K562 (cell line): Measurements from ENCODE around the gene CTF1. TPM values are rescaled to one million over a fixed set of nuclear protein-coding genes. Genes with fewer than 3 reads are reported as not detected.

Experiments
- C11orf30 ChIP-seq: fragments of 450-650 bp; IDR thresholded peaks from 2 replicates; pipeline ENCODE4 v1.6.1; 2016; ENCODE audit warnings: low read depth, mild to moderate bottlenecking
- CREM ChIP-seq: IDR thresholded peaks from 2 replicates; pipeline ENCODE4 v1.6.1; 2014; ENCODE audit warnings: antibody characterized with exemption, low read depth
- EGR1 ChIP-seq: fragments of 450-650 bp; conservative IDR thresholded peaks from 2 replicates; pipeline ENCODE4 v1.6.1; 2017; ENCODE audit warnings: mild to moderate bottlenecking
- EP400 ChIP-seq: fragments of 450-650 bp; IDR thresholded peaks from 2 replicates; pipeline ENCODE4 v1.6.1; 2017; ENCODE audit warnings: antibody characterized with exemption, mild to moderate bottlenecking, moderate library complexity
- HNRNPUL1 ChIP-seq: fragments of 200-400 bp; formaldehyde crosslinking; IDR thresholded peaks from 2 replicates; pipeline ENCODE4 v1.6.1; 2017; ENCODE audit warnings: low read length
- KAT7 ChIP-seq: sonication (generic); formaldehyde crosslinking; IDR thresholded peaks from 2 replicates; pipeline ENCODE4 v1.8.0; 2022; ENCODE audit warnings: missing genetic modification reagents, mild to moderate bottlenecking, borderline replicate concordance
- PHF8 ChIP-seq: fragments of 200-600 bp; sonication (generic); IDR thresholded peaks from 2 replicates; pipeline ENCODE4 v1.6.1; 2012; ENCODE audit warnings: mixed run types, mild to moderate bottlenecking, inconsistent platforms, low read length, moderate library complexity, borderline replicate concordance
- POLR2A ChIP-seq: fragments of 450-650 bp; conservative IDR thresholded peaks from 2 replicates; pipeline ENCODE4 v1.6.1; 2016
- RAD21 ChIP-seq, 2 experiments: fragments of 250-450 bp in 1 of 2; fragments of 450-650 bp in 1 of 2; sonication (Bioruptor Pico) in 1 of 2; formaldehyde crosslinking in 1 of 2; IDR thresholded peaks in 1 of 2; conservative IDR thresholded peaks in 1 of 2; 2 replicates each; pipeline versions ENCODE4 v1.4.0 to v1.8.0; 2020 to 2022; ENCODE audit warnings: mild to moderate bottlenecking in 2 of 2, moderate library complexity in 1 of 2
- SMAD3 ChIP-seq: fragments of 450-650 bp; formaldehyde crosslinking; conservative IDR thresholded peaks from 2 replicates; pipeline ENCODE4 v1.4.0; 2020; ENCODE audit warnings: mild to moderate bottlenecking
- ZNF717 ChIP-seq: fragments of 250-450 bp; sonication (Bioruptor Pico); IDR thresholded peaks from 2 replicates; pipeline ENCODE4 v1.5.0; 2021
- ZNF764 ChIP-seq: fragments of 250-450 bp; sonication (Bioruptor Pico); IDR thresholded peaks from 2 replicates; pipeline ENCODE4 v1.4.0; 2020; ENCODE audit warnings: low read depth, mild to moderate bottlenecking, moderate library complexity
- polyA plus RNA-seq, 8 experiments: library from polyadenylated mRNA; depleted of rRNA in 4 of 8; stranded (reverse) in 5 of 8; unstranded in 3 of 8; fragments of >200 nt; fragmentation: Nextera tagmentation in 2 of 8; fragmentation: Illumina TruSeq in 1 of 8; extraction: Ambion mirVana in 2 of 8; extraction: Trizol in 1 of 8; gene quantifications; 2 replicates each; pipeline versions ENCODE4 v1.2.1 to v1.2.3, GENCODE V29; 2011 to 2014; ENCODE audit warnings: inconsistent platforms in 1 of 8, missing spikeins in 1 of 8
- total RNA-seq, 7 experiments: library from RNA; depleted of rRNA in 6 of 7; stranded (reverse); fragments of >200 nt in 6 of 7; fragmentation: Illumina TruSeq in 2 of 7; extraction: Trizol in 2 of 7; gene quantifications; 2 replicates each; pipeline versions ENCODE4 v1.2.1 to v1.2.3, GENCODE V29; 2011 to 2021; ENCODE audit warnings: low replicate concordance in 1 of 7
- TF ChIP-seq, protein P1 (sequence below): sonication (generic); formaldehyde crosslinking; IDR thresholded peaks from 2 replicates; pipeline ENCODE4 v1.8.1; 2023; ENCODE audit warnings: missing genetic modification reagents, mild to moderate bottlenecking, borderline replicate concordance
- TF ChIP-seq, protein P2 (sequence below): fragments of 450-650 bp; formaldehyde crosslinking; IDR thresholded peaks from 2 replicates; pipeline ENCODE4 v1.4.0; 2020; ENCODE audit warnings: mild to moderate bottlenecking, moderate library complexity
- TF ChIP-seq, protein P3 (sequence below): fragments of 450-650 bp; conservative IDR thresholded peaks from 2 replicates; pipeline ENCODE4 v1.6.1; 2016; ENCODE audit warnings: missing genetic modification characterization, low read depth, mild to moderate bottlenecking, control low read depth, missing compliant biosample characterization

The CTF1 gene
- total and polyA plus RNA-seq, 9 of the 15 experiments (the other 6 are each of a cell fraction or from before 2014, with no cell fraction given), result 0.24 to 2.5 (median 0.44) TPM

DNA sequence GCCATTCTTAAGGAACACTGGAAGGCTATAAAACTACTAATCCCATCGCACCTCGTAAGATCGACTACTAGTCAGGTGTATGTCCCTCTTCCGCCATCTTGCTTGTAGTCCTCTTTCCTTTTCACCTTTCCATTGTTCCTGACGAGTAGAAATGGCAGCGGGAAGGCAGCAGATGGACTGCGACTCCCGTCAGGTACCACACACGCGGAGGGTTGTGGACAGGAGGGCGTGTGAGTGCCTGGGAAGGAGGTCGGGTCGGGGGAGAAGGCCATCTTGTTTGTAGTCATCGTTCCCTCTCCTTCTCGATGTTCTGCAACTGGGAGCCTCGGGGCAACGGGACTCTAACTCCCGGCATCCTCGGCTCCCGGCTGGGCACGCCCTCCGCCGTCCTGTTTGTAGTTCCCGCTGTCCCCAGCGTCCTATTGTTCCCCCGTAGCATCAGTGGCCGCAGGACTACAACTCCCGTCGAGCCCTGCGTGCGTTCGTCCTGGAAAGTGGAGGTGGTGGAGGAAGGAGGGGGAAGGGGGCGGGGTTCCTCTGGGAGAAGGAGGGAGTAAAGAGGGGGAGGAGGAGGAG lies 26.6 kb downstream of the CTF1 start (continued):
- TF ChIP-seq, protein P1, sequence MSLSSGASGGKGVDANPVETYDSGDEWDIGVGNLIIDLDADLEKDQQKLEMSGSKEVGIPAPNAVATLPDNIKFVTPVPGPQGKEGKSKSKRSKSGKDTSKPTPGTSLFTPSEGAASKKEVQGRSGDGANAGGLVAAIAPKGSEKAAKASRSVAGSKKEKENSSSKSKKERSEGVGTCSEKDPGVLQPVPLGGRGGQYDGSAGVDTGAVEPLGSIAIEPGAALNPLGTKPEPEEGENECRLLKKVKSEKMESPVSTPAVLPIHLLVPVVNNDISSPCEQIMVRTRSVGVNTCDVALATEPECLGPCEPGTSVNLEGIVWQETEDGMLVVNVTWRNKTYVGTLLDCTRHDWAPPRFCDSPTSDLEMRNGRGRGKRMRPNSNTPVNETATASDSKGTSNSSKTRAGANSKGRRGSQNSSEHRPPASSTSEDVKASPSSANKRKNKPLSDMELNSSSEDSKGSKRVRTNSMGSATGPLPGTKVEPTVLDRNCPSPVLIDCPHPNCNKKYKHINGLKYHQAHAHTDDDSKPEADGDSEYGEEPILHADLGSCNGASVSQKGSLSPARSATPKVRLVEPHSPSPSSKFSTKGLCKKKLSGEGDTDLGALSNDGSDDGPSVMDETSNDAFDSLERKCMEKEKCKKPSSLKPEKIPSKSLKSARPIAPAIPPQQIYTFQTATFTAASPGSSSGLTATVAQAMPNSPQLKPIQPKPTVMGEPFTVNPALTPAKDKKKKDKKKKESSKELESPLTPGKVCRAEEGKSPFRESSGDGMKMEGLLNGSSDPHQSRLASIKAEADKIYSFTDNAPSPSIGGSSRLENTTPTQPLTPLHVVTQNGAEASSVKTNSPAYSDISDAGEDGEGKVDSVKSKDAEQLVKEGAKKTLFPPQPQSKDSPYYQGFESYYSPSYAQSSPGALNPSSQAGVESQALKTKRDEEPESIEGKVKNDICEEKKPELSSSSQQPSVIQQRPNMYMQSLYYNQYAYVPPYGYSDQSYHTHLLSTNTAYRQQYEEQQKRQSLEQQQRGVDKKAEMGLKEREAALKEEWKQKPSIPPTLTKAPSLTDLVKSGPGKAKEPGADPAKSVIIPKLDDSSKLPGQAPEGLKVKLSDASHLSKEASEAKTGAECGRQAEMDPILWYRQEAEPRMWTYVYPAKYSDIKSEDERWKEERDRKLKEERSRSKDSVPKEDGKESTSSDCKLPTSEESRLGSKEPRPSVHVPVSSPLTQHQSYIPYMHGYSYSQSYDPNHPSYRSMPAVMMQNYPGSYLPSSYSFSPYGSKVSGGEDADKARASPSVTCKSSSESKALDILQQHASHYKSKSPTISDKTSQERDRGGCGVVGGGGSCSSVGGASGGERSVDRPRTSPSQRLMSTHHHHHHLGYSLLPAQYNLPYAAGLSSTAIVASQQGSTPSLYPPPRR (CRISPR knock-in tag), result 0 out of 2 replicates have a peak, but pooled peaks have one; percentile 58
- no peak for TF ChIP-seq HNRNPUL1
- TF ChIP-seq C11orf30, result no peak; the same call in none of the 2 replicates
- no peak for TF ChIP-seq RAD21 (CRISPR knock-in tag; conservative IDR thresholded peaks at IDR 0.05 in 1 of 2, IDR thresholded peaks at IDR 0.05 in 1 of 2)
- TF ChIP-seq CREM, result peak; percentile 95
- no peak for TF ChIP-seq ZNF764 (CRISPR knock-in tag)
- no peak for TF ChIP-seq ZNF717 (CRISPR knock-in tag)
- TF ChIP-seq, protein P2, sequence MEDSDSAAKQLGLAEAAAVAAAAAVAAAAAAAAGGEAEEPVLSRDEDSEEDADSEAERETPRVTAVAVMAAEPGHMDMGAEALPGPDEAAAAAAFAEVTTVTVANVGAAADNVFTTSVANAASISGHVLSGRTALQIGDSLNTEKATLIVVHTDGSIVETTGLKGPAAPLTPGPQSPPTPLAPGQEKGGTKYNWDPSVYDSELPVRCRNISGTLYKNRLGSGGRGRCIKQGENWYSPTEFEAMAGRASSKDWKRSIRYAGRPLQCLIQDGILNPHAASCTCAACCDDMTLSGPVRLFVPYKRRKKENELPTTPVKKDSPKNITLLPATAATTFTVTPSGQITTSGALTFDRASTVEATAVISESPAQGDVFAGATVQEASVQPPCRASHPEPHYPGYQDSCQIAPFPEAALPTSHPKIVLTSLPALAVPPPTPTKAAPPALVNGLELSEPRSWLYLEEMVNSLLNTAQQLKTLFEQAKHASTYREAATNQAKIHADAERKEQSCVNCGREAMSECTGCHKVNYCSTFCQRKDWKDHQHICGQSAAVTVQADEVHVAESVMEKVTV, result no peak
- 0 out of 2 replicates have a peak, but pooled peaks have one; percentile 58 for TF ChIP-seq SMAD3 (CRISPR knock-in tag)
- peak; percentile 69; the same call in 1 of the 2 replicates for TF ChIP-seq PHF8
- TF ChIP-seq, protein P3, sequence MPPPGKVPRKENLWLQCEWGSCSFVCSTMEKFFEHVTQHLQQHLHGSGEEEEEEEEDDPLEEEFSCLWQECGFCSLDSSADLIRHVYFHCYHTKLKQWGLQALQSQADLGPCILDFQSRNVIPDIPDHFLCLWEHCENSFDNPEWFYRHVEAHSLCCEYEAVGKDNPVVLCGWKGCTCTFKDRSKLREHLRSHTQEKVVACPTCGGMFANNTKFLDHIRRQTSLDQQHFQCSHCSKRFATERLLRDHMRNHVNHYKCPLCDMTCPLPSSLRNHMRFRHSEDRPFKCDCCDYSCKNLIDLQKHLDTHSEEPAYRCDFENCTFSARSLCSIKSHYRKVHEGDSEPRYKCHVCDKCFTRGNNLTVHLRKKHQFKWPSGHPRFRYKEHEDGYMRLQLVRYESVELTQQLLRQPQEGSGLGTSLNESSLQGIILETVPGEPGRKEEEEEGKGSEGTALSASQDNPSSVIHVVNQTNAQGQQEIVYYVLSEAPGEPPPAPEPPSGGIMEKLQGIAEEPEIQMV (tag), result no peak; the same call in 1 of the 2 replicates
- TF ChIP-seq EP400, result peak; percentile 80
- TF ChIP-seq POLR2A, result peak; percentile 80
- no peak for TF ChIP-seq KAT7
- TF ChIP-seq EGR1, result peak; percentile 95
